H1 (cell line): ENCODE results near the gene SPIB. TPM values are rescaled to one million over a fixed set of nuclear protein-coding genes. Genes with fewer than 3 reads are reported as not detected.
A peak's percentile ranks its signal among the peaks of the same experiment; 100 is the strongest.

Experiments used
- ATF2 ChIP-seq: IDR thresholded peaks from 2 replicates; pipeline ENCODE4 v1.6.1; 2012; ENCODE audit warnings: low read length, inconsistent platforms
- ATF3 ChIP-seq: IDR thresholded peaks from 2 replicates; pipeline ENCODE4 v1.6.1; 2011; ENCODE audit warnings: low read depth, mild to moderate bottlenecking, low read length; ENCODE audit not compliant: insufficient read depth
- BCL11A ChIP-seq, 2 experiments: IDR thresholded peaks; one replicate each; pipeline ENCODE4 v1.6.1; 2011; ENCODE audit warnings: low read depth in 2 of 2, low read length in 2 of 2, mild to moderate bottlenecking in 2 of 2
- CHD1 ChIP-seq: IDR thresholded peaks from 2 replicates; pipeline ENCODE4 v1.6.1; 2012; ENCODE audit warnings: low read depth, low read length, improper control_type of control experiment
- CHD2 ChIP-seq: IDR thresholded peaks from 2 replicates; pipeline ENCODE4 v1.6.1; 2012; ENCODE audit warnings: low read length, improper control_type of control experiment
- EZH2 ChIP-seq: fragments of 200-600 bp; sonication (generic); IDR thresholded peaks from 2 replicates; pipeline ENCODE4 v1.7.1; 2012; ENCODE audit warnings: low read depth, mild to moderate bottlenecking, moderate library complexity, low read length, inconsistent platforms; ENCODE audit not compliant: severe bottlenecking
- HDAC6 ChIP-seq: IDR thresholded peaks from one replicate; pipeline ENCODE4 v1.7.1; 2012; ENCODE audit warnings: low read depth, mild to moderate bottlenecking, inconsistent platforms, low read length, moderate library complexity
- MAFK ChIP-seq: IDR thresholded peaks from 2 replicates; pipeline ENCODE4 v1.6.1; 2012; ENCODE audit warnings: low read depth, mild to moderate bottlenecking, improper control_type of control experiment, low read length
- SP1 ChIP-seq: IDR thresholded peaks from 2 replicates; pipeline ENCODE4 v1.6.1; 2011; ENCODE audit warnings: low read depth, low read length
- SP4 ChIP-seq: IDR thresholded peaks from 2 replicates; pipeline ENCODE4 v1.6.1; 2012; ENCODE audit warnings: low read length, inconsistent platforms
- SRF ChIP-seq: IDR thresholded peaks from 2 replicates; pipeline ENCODE4 v1.6.1; 2011; ENCODE audit warnings: mild to moderate bottlenecking, low read depth, low read length, moderate library complexity
- polyA plus RNA-seq, 7 experiments: library from polyadenylated mRNA; depleted of rRNA in 3 of 7; stranded (reverse) in 5 of 7; unstranded in 2 of 7; fragments of >200 nt in 5 of 7; fragments of 200-250 nt in 2 of 7; gene quantifications; 1 replicate in 5 of 7; 2 replicates in 1 of 7; 4 replicates in 1 of 7; pipeline versions ENCODE4 v1.2.1 to v1.2.3, GENCODE V29; 2011 to 2013; ENCODE audit warnings: missing spikeins in 2 of 7, mixed read lengths in 2 of 7
- total RNA-seq: library from RNA; stranded (reverse); fragmentation: NEBNext Ultra II Directional; extraction: Animal tissue kit (Norgen Biotek cat#: 25700); gene quantifications from 2 replicates; pipeline ENCODE4 v1.2.1, GENCODE V29; 2021

SPIB gene
- total and polyA plus RNA-seq, 2 of the 8 experiments (the other 6 are each of a cell fraction or from before 2014, with no cell fraction given): 11.1 to 17.4 TPM

GRCh38 chr19:50414864-50415660 is 3.7 kb upstream of the SPIB start (continued):
- TF ChIP-seq BCL11A (IDR thresholded peaks at IDR 0.05; ENCODE audit: low read depth in 2 of 2, low read length in 2 of 2) (no peak), CHD2 (no peak), HDAC6 (no peak), EZH2 (no peak), ATF2 (no peak), SP1 (no peak), ATF3 (no peak), SP4 (no peak), SRF (0 out of 2 replicates have a peak, but pooled peaks have one; percentile 11), MAFK (no peak), CHD1 (no peak)
